Measurements from ENCODE around the gene TRIM33. TPM values are rescaled to one million over a fixed set of nuclear protein-coding genes. Genes with fewer than 3 reads are reported as not detected.
"Not testable (repeated sequence)": the region's sequence is repeated elsewhere in the genome, so short reads cannot be mapped to it uniquely, and the experiment has no call there.

TRIM33 gene
- total RNA-seq, 2 donors from 2014 or later, result 15.7 to 17.9 TPM

DNA sequence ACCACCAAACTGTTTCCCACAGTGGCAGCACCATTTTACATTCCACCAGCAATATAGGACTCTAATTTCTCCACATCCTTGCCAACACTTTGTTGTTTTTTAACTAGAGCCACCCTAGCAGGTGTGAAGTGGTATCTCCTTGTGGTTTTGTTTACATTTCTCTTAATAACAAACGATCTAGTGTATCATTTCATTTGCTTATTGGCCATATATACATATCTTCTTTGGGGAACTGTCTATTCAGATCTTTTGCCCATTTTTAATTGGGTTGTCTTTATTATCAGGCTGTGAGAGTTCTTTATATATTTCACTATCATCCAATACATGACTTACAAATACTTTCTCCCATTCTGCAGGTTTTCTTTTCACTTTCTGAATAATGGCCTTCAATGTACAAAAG lies 18.0 kb downstream of the TRIM33 start:
- Histone ChIP-seq H3K36me3 (no peaks in the 10 kb centered on the region), H3K4me3 (no peak overlapping the region), H3K27me3 (no peaks in the 10 kb centered on the region), H3K27ac (no peak overlapping the region), H3K9me3 (no peaks in the 10 kb centered on the region), H3K4me1 (peaks cover 0 to 19% of the 10 kb centered on the region in 2 donors)
- DNase-seq (ENCODE audit: low spot score), result no peak
- TF ChIP-seq, protein P1, sequence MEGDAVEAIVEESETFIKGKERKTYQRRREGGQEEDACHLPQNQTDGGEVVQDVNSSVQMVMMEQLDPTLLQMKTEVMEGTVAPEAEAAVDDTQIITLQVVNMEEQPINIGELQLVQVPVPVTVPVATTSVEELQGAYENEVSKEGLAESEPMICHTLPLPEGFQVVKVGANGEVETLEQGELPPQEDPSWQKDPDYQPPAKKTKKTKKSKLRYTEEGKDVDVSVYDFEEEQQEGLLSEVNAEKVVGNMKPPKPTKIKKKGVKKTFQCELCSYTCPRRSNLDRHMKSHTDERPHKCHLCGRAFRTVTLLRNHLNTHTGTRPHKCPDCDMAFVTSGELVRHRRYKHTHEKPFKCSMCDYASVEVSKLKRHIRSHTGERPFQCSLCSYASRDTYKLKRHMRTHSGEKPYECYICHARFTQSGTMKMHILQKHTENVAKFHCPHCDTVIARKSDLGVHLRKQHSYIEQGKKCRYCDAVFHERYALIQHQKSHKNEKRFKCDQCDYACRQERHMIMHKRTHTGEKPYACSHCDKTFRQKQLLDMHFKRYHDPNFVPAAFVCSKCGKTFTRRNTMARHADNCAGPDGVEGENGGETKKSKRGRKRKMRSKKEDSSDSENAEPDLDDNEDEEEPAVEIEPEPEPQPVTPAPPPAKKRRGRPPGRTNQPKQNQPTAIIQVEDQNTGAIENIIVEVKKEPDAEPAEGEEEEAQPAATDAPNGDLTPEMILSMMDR (IDR thresholded peaks at IDR 0.05), result no peak

- Histone ChIP-seq H3K27me3 (no peaks in the 10 kb centered on the region), H3K9me3 (no peaks in the 10 kb centered on the region), H3K4me3 (no peak overlapping the region), H3K4me1 (peaks cover 0 to 6% of the 10 kb centered on the region in 2 donors), H3K27ac (no peak overlapping the region), H3K36me3 (no peaks in the 10 kb centered on the region)
- TF ChIP-seq, protein P1 (IDR thresholded peaks at IDR 0.05), result no peak
- no peak for DNase-seq (ENCODE audit: low spot score)
These were observed 20.7 kb downstream of the TRIM33 start for GRCh38 chr1:114490274-114490693.

DNA sequence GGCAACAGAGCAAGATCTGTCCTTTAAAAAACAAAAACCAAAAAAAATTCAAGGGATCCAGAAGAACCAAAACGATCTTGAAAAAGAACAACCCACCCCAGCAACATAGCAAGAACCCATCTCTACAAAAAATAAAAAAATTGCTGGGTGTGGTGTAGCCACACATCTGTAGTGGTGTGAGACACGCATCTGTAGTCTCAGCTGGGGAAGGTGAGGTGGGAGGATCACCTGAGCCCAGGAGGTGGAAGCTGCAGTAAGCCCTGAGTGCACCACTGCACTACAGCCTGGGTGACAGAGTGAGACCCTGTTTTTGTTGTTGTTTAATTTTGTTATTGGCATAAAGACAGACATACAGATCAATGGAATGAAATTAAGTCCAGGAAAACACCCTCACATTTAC lies 22.3 kb downstream of the TRIM33 start:
- TF ChIP-seq, protein P1 (IDR thresholded peaks at IDR 0.05), result no peak
- no peak overlapping the region for H3K4me3 ChIP-seq
- no peaks in the 10 kb centered on the region for H3K27me3 ChIP-seq
- no peaks in the 10 kb centered on the region for H3K9me3 ChIP-seq
- H3K27ac ChIP-seq, result no peak overlapping the region
- no peak for DNase-seq (ENCODE audit: low spot score)
- H3K36me3 ChIP-seq, result no peaks in the 10 kb centered on the region
- peaks cover 0 to 5% of the 10 kb centered on the region in 2 donors for H3K4me1 ChIP-seq

DNA sequence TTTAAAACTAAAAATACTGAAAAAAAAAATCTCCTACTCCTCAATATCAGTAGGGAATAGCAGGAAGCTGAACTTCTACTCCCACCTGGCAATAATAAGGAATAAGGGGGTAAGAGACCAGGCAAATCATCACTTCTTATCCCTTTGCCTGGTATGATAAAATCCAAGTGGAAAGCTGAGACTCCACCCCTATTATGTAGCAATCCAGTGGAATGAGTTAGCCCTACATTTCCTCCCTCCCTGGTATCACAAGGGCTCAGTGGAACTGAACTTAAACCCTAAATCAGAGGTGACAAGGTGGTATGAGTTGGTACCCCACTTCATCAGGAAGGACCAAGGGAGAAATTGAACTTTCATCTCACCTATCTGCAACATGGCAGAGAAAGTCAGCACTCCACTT lies 25.7 kb downstream of the TRIM33 start:
- H3K36me3 ChIP-seq, result no peaks in the 10 kb centered on the region

GRCh38 chr1:114482585-114482984 lies 28.4 kb downstream of the TRIM33 start:
- H3K9me3 ChIP-seq, result no peaks in the 10 kb centered on the region
- no peak overlapping the region for H3K27ac ChIP-seq
- H3K4me3 ChIP-seq, result no peak overlapping the region
- peaks cover 0 to 5% of the 10 kb centered on the region in 2 donors for H3K4me1 ChIP-seq
- H3K36me3 ChIP-seq, result no peaks in the 10 kb centered on the region
- DNase-seq (ENCODE audit: low spot score), result no peak
- TF ChIP-seq, protein P1 (IDR thresholded peaks at IDR 0.05), result no peak
- H3K27me3 ChIP-seq, result no peaks in the 10 kb centered on the region

More for the DNA sequence above, 25.7 kb downstream of the TRIM33 start:
- peaks cover 0 to 5% of the 10 kb centered on the region in 2 donors for H3K4me1 ChIP-seq
- TF ChIP-seq, protein P1 (IDR thresholded peaks at IDR 0.05), result no peak
- no peaks in the 10 kb centered on the region for H3K9me3 ChIP-seq
- no peak overlapping the region for H3K27ac ChIP-seq
- no peak overlapping the region for H3K4me3 ChIP-seq
- no peaks in the 10 kb centered on the region for H3K27me3 ChIP-seq
- DNase-seq (ENCODE audit: low spot score), result no peak

DNA sequence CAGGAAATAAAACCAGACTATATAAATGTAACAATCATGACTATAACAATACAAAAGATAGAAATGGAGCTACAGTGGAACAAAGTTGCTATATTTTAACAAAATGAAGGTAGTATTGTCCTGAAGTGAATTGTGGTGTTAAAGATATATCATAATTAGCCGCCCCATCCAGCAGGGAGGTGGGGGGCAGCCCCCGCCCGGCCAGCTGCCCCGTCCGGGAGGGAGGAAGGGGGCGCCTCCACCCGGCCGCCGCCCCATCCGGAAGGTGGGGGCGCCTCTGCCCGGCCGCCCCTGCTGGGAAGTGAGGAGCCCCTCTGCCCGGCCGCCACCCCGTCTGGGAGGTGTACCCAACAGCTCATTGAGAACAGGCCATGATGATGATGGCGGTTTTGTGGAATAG lies 31.4 kb downstream of the TRIM33 start:
- not testable (repeated sequence) for DNase-seq (ENCODE audit: low spot score); H3K9me3 ChIP-seq; H3K4me3 ChIP-seq; H3K27me3 ChIP-seq; H3K4me1 ChIP-seq; H3K36me3 ChIP-seq; H3K27ac ChIP-seq

Data from right atrium auricular region (tissue), 2 donors.